ENCODE results near the gene CFL2.

DNA sequence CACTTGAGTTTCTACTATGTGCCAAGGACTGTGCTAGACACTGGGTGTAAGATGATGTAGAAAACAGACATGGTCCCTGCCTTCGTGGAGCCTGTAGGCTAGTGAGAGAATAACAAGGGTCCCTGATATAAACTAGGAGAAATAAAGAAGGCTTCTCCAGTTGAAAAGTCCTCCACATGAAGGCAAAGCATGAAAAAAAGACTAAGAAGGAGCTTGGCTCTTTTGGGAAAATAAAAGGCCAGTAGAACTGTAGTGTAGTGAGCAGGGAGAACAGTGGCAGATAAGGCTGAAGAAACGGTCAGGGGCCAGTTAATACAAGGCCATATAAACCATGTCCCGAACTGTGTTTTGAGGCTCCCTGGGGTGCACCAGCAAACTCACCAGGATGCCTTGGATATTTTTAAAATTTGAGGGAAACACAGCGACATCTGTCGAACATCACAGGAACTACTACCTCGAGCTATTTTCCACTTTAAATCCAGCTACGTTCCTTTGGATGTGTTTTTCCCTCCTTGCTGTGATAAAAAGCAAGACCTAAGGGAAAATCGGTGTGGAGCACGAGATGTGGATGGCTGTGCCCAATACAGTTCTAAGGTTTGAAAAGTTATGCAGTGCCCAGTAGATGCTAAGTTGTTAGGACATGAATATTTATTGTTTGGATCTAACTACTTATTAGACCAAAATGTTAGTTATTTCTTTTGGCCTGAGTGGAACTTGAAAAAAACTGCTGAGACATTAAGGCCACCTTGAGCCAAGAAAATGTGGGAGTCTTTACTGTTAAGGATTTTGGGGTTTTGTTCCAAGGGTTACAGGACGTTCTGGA lies 8.5 kb upstream of the CFL2 start:
- TF ChIP-seq POLR2A (IDR thresholded peaks at IDR 0.05; ENCODE audit: low read depth, low read length) (no peak), TAF1 (IDR thresholded peaks at IDR 0.05; ENCODE audit: borderline replicate concordance, low read depth, low read length) (no peak)

Measured in GM12892 (cell line).